HG03342 (cell line): ENCODE results near the gene CYP2D6.

Source experiments
- ATAC-seq: cut with Tn5 transposase; IDR thresholded peaks from one replicate; pipeline ENCODE4 v1.9.1; 2021; ENCODE audit warnings: mild to moderate bottlenecking, moderate library complexity; ENCODE audit not compliant: unreplicated experiment

CYP2D6 gene

GRCh38 chr22:42090596-42091454 lies 39.8 kb downstream of the CYP2D6 start, which contains the start of gene NDUFA6:
NDUFA6 (minus strand) TSS chr22:42090772; CDS start chr22:42090744, 28 bp downstream.
- ATAC-seq: peak; percentile 91

GRCh38 chr22:42086051-42086450 lies 44.6 kb downstream of the CYP2D6 start:
- no peak for ATAC-seq

- no peak for ATAC-seq
Observed at GRCh38 chr22:42084874-42085273, 45.7 kb downstream of the CYP2D6 start.

GRCh38 chr22:42083119-42083518 lies 47.5 kb downstream of the CYP2D6 start:
- no peak for ATAC-seq

- no peak for ATAC-seq
Observed at GRCh38 chr22:42080287-42080686, 50.3 kb downstream of the CYP2D6 start.

- peak; percentile 78 for ATAC-seq
Observed at GRCh38 chr22:42079319-42080251, 51.0 kb downstream of the CYP2D6 start, which contains the start of gene SMDT1. SMDT1 (plus strand) TSS chr22:42079700; CDS start chr22:42079769, 69 bp downstream.

GRCh38 chr22:42078469-42079318 lies 51.9 kb downstream of the CYP2D6 start:
- no peak for ATAC-seq

GRCh38 chr22:42077486-42078125 lies 53.0 kb downstream of the CYP2D6 start:
- no peak for ATAC-seq

GRCh38 chr22:42076764-42077485 lies 53.7 kb downstream of the CYP2D6 start:
- no peak for ATAC-seq
